NCI-H1436 (cell line): ENCODE measurements around the gene ADGRV1.
"Not testable (repeated sequence)": the region's sequence is repeated elsewhere in the genome, so short reads cannot be mapped to it uniquely, and the experiment has no call there.

Source experiments
- DNase-seq: peaks from one replicate; lab custom pipeline; 2025; lab: John Stamatoyannopoulos, UW

The ADGRV1 gene

DNA sequence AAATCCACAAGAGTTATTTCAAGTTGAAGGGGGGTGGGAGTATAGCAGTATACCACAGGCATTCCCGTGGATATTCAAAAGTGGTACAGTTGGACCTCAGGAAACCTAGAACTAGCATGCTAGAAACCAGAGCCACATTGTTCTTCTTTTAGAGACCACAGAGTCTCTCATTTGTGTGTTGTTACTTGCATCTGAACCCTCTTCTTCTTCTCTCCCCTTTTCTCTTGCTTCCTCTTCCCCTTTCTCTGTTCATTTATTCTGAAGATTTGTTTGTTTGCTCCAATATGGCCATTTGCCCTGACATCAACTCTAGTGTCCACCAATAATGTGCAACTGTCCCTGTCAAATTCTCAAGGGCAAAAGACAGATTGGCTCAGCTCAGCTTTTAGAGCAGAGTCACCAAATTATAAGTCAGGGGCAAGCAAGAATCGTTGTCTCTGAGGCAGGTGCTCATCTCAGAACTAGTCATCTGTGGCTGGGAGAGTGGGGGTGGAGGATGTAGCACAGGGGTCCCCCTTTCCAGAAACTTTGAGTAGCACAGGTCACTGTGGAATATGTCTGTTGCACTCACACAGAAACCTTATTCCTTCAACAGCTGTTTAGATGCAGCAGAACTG is 503.5 kb downstream of the ADGRV1 start:
- no peak for DNase-seq

DNA sequence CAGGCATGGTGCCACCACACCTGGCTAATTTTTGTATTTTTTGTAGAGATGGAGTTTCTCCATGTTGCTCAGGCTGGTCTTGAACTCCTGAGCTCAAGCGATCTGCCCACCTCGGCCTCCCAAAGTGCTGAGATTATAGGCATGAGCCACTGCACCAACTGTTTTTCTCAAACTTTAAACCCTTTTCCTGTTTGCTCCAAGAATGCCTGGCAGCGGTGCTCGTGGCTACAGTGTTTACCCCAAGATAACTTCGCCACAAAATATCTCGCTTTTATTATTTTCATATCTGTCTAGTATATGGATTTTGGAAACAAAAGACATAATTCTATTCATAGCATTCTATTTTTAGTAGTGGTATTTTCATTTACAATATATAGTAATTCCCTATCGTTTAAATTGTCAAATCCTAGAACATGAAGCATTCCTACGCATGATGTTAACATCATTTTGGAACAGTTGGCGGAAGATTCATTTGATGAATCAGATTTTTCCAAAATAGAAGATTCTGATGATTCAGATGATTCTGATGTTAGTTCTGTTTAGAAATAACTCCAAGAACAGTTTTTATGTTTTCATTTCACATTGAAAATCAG is 504.6 kb downstream of the ADGRV1 start:
- DNase-seq = not testable (repeated sequence)

GRCh38 chr5:91065496-91065895 is 506.9 kb downstream of the ADGRV1 start:
- no peak for DNase-seq

- no peak for DNase-seq
Measured at GRCh38 chr5:91069364-91069763, 510.8 kb downstream of the ADGRV1 start.

DNA sequence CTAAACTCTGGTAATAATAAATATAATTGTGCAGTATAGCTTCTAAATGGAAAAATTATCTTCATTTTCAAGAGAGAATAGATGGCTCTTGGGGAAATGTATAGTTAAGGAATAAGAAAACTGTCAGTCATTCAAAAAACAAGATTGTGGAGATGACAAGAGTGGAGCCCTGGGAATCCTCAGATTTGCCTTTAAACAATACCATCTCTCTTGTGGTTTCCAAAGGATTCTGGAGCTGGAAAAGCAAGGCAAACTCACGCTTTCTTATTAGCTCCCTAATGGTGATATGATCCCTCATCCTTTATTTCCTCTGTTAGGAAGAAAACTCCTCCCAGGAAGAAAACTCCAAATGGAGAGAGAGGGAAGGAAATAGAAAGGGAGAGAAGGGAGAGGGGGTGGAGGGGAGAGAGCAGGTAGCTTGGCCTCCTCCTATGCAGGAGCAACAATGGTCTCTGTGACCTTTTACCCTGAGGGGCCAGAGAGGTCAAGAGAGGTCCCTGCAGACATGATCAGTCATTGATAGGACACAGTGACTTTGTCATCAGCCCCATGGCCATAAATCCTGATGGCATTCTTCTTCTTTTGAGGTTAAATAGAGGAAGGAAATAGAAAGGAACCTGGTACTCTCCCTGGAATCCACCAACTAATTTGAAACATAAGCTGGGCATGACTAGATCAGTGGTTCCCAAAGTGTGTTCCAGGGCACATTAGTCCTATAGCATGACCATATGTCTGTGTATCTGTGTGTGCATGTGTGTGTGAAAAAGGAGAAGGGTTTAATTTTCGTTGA is 512.4 kb downstream of the ADGRV1 start:
- DNase-seq = no peak

GRCh38 chr5:91072881-91073280 is 514.3 kb downstream of the ADGRV1 start:
- no peak for DNase-seq

GRCh38 chr5:91074615-91075014 is 516.0 kb downstream of the ADGRV1 start:
- DNase-seq = no peak

GRCh38 chr5:91076138-91076537 is 517.5 kb downstream of the ADGRV1 start:
- DNase-seq = no peak

GRCh38 chr5:91077623-91078022 is 519.0 kb downstream of the ADGRV1 start:
- no peak for DNase-seq

- DNase-seq = no peak
Measured at GRCh38 chr5:91079037-91079436, 520.4 kb downstream of the ADGRV1 start.

- DNase-seq = no peak
Measured at GRCh38 chr5:91089758-91090157, 531.2 kb downstream of the ADGRV1 start.

DNA sequence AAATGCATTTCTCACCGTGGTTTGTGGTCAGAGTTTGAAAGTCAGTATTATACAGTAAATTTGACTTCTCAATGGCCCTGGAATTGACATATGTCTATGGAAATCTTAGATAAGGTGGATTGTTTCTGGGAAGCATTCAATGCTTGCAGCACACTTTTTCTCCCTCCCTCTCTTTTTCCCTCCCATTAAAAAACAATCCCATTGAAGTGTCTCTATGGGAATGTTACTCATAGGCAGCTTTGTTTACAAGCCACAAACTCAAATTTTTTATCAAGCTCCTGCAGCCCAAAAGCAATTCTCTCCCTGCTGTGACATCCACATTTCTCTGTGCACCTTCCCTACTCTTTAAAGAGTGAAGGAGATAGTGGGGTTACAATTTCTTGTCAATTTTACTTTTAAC is 532.4 kb downstream of the ADGRV1 start:
- DNase-seq = no peak

- no peak for DNase-seq
Measured at GRCh38 chr5:91091471-91092234, 533.1 kb downstream of the ADGRV1 start.

DNA sequence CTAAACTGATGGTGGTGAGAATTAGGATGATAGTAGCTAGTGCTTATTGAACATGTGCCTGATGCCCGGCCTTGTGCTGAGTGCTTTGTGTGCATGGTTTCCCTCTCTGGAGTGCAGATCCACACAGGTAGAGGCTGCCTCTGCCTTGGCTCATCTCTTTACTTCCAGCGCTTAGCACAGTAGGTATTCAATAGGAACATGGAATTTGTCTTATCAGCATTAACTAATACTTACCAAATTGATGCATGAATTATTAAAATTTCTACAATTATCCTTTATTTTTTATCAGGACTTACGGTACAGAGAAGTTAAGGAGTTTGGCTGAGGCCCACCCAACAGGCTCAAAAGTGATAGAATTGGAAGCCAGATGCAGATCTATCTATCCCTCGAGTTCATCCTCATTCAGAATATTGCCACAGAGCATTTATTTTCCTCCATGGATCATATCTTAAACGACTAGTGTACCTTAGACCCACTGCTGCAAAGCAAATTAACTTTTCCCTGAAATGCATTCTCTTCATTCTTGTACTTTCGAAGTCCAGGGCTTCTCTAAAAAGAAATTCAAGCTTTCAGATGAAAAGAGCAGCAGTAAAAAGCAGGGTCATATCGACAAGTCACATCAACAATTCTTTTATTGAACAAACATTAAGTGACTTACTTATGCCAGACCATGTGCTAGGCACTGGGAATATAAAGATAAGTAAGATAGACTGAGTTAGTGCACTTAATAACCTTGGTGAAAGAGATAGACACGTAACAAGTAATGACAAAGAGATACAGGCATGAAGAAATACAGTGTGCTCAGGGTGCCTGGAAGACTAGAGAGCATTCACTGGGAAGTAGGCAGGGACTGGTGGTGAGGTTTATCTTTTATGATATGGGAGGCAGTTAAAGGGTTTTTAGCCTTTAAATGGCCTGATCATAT is 534.5 kb downstream of the ADGRV1 start:
- no peak for DNase-seq

- DNase-seq = no peak
Measured at GRCh38 chr5:91095313-91095712, 536.7 kb downstream of the ADGRV1 start.

DNA sequence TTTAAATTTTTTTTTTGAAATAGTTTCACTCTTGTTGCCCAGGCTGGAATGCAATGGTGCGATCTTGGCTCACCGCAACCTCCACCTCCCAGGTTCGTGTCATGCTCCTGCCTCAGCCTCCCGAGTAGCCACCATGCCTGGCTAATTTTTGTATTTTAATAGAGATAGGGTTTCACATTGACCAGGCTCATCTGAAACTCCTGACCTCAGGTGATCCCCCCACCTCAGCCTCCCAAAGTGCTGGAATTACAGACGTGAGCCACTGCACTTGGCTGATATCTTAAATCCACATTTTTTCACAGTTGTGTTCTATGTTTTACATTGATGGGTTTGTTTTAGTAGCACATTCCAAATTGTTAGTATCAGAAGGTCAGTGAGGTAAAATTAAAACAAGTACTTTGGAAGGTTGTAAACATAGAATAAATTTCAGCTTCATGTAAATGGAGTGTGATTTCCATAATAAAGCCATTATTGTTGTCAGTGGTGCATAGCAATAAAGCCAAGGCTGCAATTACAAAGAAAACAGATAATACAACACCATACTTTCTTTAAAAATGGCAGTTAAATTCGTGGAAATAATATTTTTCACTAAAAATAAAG is 537.3 kb downstream of the ADGRV1 start:
- no peak for DNase-seq

- no peak for DNase-seq
Measured at GRCh38 chr5:91098541-91098940, 539.9 kb downstream of the ADGRV1 start.

DNA sequence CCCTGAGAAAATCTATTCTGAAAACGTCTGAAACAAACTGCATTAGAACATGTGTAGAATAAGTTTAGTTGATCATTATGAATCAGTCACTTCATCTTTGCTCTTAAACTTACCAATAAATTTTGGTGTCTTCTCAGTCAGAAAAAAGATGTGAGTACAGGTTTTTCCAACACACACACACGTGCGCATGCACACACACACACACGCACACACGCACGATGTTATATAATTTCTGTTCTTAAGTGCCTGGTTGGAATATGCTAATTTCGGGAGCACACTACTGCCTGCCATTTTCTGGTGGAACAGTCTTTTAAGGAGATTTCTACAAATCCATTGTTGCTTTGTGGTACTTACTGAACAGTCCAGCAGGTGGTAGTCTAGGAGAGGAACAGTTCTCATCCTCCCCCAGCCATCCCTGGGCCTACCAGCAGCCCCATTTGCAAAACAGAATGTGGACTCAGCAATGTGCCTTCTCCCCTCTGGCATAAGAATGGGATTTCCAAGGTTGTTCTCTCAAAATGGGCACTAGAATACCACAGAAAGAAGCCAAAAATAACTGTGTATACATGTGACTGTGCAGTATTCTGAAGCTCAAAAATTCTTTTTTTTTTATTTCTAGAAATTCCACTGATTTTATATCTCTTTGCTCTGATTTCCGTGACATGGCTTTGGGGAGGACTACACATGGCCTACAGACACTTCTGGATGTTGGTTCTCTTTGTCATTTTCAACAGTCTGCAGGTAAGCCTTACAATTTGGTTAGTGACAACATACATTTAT is 543.2 kb downstream of the ADGRV1 start:
- DNase-seq = peak; percentile 63

DNA sequence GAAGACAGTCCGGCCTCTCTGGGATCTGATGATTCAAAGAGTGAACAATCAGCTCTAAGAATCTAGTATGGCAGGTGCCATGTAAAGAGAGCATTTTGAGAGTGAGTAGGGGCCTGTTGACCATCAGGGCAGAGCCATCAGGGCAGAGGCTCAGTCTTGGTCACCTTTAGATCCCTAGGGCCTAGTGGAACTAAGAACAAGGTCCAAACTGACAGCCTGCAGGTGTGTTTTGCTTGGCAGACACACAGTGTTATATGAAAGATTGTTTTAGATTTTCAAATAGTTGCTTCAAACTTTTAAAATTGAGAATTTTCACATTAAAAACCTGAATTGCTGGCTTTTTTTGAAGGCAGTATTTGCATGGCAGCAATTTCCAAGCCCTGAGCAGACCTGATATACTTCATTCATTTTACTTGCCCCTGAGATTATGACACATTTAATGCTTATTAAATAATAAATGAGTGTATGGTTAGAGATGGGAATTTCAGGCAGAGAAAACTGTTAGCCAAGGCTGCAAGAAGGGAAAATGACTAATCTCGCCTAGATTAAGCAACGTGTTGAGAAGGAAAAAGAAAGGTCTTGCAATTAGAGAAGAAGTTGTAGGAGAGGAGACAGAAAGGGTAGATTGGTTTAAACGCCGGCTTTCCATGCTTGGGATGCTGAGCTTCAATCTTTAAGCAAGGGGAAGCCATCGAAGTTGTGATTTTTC is 544.9 kb downstream of the ADGRV1 start:
- no peak for DNase-seq

GRCh38 chr5:91104062-91104448 is 545.5 kb downstream of the ADGRV1 start:
- DNase-seq = no peak
